GM12875 (cell line): ENCODE results near the gene NUDT12.

ENCODE experiments used
- H3K4me3 ChIP-seq: one replicate; pipeline ENCODE4 v1.5.1; 2011; ENCODE audit warnings: low read depth, low read length, control low read depth
- CTCF ChIP-seq: IDR thresholded peaks from 2 replicates; pipeline ENCODE4 v1.5.1; 2011; ENCODE audit warnings: low read depth, mild to moderate bottlenecking, control low read depth, inconsistent platforms, low read length, moderate library complexity, borderline replicate concordance; ENCODE audit not compliant: insufficient read depth

The NUDT12 gene

GRCh38 chr5:103522586-103522985, 40.0 kb downstream of the NUDT12 start:
- no peak for TF ChIP-seq CTCF
- no peak overlapping the region for H3K4me3 ChIP-seq

- TF ChIP-seq CTCF: no peak
Observed at GRCh38 chr5:103519550-103519949, 43.0 kb downstream of the NUDT12 start.

GRCh38 chr5:103514371-103514770, 48.2 kb downstream of the NUDT12 start:
- no peak for TF ChIP-seq CTCF
- H3K4me3 ChIP-seq: no peak overlapping the region

More at GRCh38 chr5:103519550-103519949, 43.0 kb downstream of the NUDT12 start:
- H3K4me3 ChIP-seq: no peak overlapping the region

- H3K4me3 ChIP-seq: no peak overlapping the region
- TF ChIP-seq CTCF: no peak
Observed at GRCh38 chr5:103513701-103514100, 48.9 kb downstream of the NUDT12 start.

GRCh38 chr5:103512500-103512899, 50.1 kb downstream of the NUDT12 start:
- TF ChIP-seq CTCF: no peak
- H3K4me3 ChIP-seq: no peak overlapping the region

- TF ChIP-seq CTCF: no peak
Observed at GRCh38 chr5:103511554-103511885, 51.1 kb downstream of the NUDT12 start.

GRCh38 chr5:103510851-103511553, 51.6 kb downstream of the NUDT12 start:
- no peak for TF ChIP-seq CTCF
- H3K4me3 ChIP-seq: no peak overlapping the region

More at GRCh38 chr5:103511554-103511885, 51.1 kb downstream of the NUDT12 start:
- H3K4me3 ChIP-seq: no peak overlapping the region
